ENCODE measurements around the gene CSNK1G3.

DNA sequence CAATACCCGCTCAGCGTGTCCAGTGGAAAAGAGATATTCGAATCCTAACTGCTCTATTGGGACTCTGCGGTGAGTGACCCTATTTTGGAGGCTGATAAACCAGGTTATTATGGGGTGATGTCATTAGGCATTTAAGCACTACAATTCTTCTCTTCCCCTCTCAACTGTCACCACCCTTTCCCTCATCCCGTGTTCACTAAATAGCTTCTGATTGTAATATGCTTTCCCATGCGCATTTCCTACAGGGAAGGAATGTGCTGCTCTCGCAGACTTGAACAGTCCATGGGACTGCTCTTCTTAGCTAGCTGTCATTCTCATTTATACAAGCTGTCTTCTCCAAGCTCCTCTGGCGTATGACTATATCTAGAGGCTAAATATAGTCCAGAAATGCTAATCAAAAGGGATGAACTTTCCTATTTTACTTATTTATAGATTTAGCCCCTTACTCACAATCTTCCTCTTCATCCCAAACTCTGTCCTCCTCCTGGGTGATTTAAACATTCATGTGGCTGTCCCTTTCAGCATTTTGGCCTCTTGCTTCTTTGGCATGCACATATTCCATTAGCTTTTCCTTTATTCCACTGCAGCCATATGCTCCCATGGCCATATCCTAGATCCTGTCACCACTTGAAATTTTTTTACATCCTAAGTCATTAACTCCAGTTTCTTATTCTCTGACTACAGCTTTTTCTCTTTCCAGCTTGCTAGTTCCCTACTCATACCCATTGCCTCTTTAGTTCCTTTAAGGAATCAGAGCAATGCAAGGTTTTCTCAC, 39.6 kb upstream of the CSNK1G3 start:
- TF ChIP-seq, protein P1, sequence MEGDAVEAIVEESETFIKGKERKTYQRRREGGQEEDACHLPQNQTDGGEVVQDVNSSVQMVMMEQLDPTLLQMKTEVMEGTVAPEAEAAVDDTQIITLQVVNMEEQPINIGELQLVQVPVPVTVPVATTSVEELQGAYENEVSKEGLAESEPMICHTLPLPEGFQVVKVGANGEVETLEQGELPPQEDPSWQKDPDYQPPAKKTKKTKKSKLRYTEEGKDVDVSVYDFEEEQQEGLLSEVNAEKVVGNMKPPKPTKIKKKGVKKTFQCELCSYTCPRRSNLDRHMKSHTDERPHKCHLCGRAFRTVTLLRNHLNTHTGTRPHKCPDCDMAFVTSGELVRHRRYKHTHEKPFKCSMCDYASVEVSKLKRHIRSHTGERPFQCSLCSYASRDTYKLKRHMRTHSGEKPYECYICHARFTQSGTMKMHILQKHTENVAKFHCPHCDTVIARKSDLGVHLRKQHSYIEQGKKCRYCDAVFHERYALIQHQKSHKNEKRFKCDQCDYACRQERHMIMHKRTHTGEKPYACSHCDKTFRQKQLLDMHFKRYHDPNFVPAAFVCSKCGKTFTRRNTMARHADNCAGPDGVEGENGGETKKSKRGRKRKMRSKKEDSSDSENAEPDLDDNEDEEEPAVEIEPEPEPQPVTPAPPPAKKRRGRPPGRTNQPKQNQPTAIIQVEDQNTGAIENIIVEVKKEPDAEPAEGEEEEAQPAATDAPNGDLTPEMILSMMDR (conservative IDR thresholded peaks at IDR 0.05; ENCODE audit: low read depth, low read length) = no peak
- TF ChIP-seq CEBPB (IDR thresholded peaks at IDR 0.05; ENCODE audit: low read depth, low read length) = no peak
- no peak for TF ChIP-seq MXI1 (IDR thresholded peaks at IDR 0.05; ENCODE audit: borderline replicate concordance, low read depth, low read length)
- TF ChIP-seq, protein P2, sequence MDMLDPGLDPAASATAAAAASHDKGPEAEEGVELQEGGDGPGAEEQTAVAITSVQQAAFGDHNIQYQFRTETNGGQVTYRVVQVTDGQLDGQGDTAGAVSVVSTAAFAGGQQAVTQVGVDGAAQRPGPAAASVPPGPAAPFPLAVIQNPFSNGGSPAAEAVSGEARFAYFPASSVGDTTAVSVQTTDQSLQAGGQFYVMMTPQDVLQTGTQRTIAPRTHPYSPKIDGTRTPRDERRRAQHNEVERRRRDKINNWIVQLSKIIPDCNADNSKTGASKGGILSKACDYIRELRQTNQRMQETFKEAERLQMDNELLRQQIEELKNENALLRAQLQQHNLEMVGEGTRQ (IDR thresholded peaks at IDR 0.05; ENCODE audit: low read depth, low read length) = no peak
- TF ChIP-seq RAD21 (IDR thresholded peaks at IDR 0.05; ENCODE audit: low read length) = no peak
- no peak for TF ChIP-seq RCOR1 (IDR thresholded peaks at IDR 0.05; ENCODE audit: insufficient replicate concordance, low read length)
- no peak for TF ChIP-seq RFX5 (IDR thresholded peaks at IDR 0.05; ENCODE audit: low read depth, low read length)
- no peak for TF ChIP-seq POLR2A (IDR thresholded peaks at IDR 0.05; ENCODE audit: low read depth, low read length)
- TF ChIP-seq SMC3 (IDR thresholded peaks at IDR 0.05; ENCODE audit: low read depth, low read length) = no peak
- no peak for TF ChIP-seq CHD1 (IDR thresholded peaks at IDR 0.05; ENCODE audit: low read depth, low read length)

Data from IMR-90 (cell line).